ENCODE data around the gene CDH3. TPM values are rescaled to one million over a fixed set of nuclear protein-coding genes. Genes with fewer than 3 reads are reported as not detected.

The CDH3 gene
- total RNA-seq, 1 donor from 2014 or later: 3.4 TPM

- Histone ChIP-seq H3K4me3 (no peak overlapping the region), H3K9me3 (no peaks in the 10 kb centered on the region), H3K4me1 (no peaks in the 10 kb centered on the region), H3K27ac (no peak overlapping the region), H3K36me3 (no peaks in the 10 kb centered on the region), H3K27me3 (ENCODE audit: low read depth) (no peaks in the 10 kb centered on the region)
- TF ChIP-seq, protein P1, sequence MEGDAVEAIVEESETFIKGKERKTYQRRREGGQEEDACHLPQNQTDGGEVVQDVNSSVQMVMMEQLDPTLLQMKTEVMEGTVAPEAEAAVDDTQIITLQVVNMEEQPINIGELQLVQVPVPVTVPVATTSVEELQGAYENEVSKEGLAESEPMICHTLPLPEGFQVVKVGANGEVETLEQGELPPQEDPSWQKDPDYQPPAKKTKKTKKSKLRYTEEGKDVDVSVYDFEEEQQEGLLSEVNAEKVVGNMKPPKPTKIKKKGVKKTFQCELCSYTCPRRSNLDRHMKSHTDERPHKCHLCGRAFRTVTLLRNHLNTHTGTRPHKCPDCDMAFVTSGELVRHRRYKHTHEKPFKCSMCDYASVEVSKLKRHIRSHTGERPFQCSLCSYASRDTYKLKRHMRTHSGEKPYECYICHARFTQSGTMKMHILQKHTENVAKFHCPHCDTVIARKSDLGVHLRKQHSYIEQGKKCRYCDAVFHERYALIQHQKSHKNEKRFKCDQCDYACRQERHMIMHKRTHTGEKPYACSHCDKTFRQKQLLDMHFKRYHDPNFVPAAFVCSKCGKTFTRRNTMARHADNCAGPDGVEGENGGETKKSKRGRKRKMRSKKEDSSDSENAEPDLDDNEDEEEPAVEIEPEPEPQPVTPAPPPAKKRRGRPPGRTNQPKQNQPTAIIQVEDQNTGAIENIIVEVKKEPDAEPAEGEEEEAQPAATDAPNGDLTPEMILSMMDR (IDR thresholded peaks at IDR 0.05): no peak
- intact Hi-C loops (cut with DNase I): no loop called here
- ATAC-seq (no peak), DNase-seq (no peak)
These were observed 15.7 kb upstream of the CDH3 start for GRCh38 chr16:68629351-68629910.

- Histone ChIP-seq H3K4me3 (no peak overlapping the region), H3K36me3 (no peaks in the 10 kb centered on the region), H3K27ac (no peak overlapping the region), H3K27me3 (ENCODE audit: low read depth) (no peaks in the 10 kb centered on the region), H3K4me1 (no peaks in the 10 kb centered on the region), H3K9me3 (no peaks in the 10 kb centered on the region)
- TF ChIP-seq, protein P1 (IDR thresholded peaks at IDR 0.05): no peak
- ATAC-seq: peak; percentile 47 to 64
- intact Hi-C loops (cut with DNase I): no loop called here
- no peak for DNase-seq
These were observed 9.0 kb upstream of the CDH3 start for GRCh38 chr16:68636064-68636560.

DNA sequence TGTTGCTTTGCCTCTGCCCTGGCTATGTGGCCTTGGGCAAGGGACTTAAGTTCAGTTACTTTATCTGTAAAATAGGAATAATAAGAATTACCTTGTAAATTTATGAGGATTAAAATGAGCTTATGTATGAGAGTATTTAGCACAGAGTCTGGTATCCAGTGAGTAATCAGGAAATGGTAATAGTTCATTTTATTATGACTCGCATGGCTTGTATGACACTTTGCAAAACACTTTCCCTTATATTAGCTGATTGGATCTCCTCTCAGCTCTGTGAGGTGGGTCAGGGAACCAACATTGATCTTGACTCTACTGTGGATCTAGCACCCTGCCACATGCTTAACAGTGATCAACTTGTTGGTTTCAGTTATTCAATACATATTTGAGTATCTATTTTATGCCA, 8.3 kb upstream of the CDH3 start:
- no peak for DNase-seq

DNA sequence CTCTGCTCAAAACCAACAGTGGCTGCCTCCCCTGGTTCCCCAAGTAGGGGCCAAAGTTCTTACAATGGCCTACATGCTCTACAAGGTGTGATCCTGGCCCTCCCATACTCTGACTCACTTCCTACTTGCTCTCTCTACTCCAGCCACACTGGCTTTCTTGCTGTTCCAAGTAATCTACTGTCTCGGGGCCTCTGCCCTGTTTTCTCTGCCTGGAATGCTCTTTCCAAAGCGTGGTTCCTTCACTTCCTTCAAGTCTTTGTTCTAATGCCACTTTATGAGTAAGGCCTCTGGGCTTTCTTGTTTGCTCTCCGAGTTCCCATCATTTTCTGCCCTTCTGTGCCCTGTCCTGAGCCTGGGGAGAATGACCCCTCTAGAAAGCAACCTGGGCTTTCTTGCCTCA, 4.1 kb upstream of the CDH3 start:
- ATAC-seq (no peak), DNase-seq (peak; percentile 0)
- TF ChIP-seq, protein P1 (IDR thresholded peaks at IDR 0.05): no peak
- H3K9me3 ChIP-seq: no peaks in the 10 kb centered on the region
- intact Hi-C loops (cut with DNase I): no loop called here
- peaks cover 40% of the 10 kb centered on the region for H3K27me3 ChIP-seq (ENCODE audit: low read depth)
- no peak overlapping the region for H3K4me3 ChIP-seq
- no peaks in the 10 kb centered on the region for H3K36me3 ChIP-seq
- H3K27ac ChIP-seq: no peak overlapping the region
- H3K4me1 ChIP-seq: peaks cover 24% of the 10 kb centered on the region

More for the DNA sequence above, 8.3 kb upstream of the CDH3 start:
- H3K4me3 ChIP-seq: no peak overlapping the region
- TF ChIP-seq, protein P1 (IDR thresholded peaks at IDR 0.05): no peak
- no peak overlapping the region for H3K27ac ChIP-seq
- no peak for ATAC-seq
- H3K9me3 ChIP-seq: no peaks in the 10 kb centered on the region
- intact Hi-C loops (cut with DNase I): no loop called here
- H3K4me1 ChIP-seq: no peaks in the 10 kb centered on the region
- no peaks in the 10 kb centered on the region for H3K36me3 ChIP-seq
- no peaks in the 10 kb centered on the region for H3K27me3 ChIP-seq (ENCODE audit: low read depth)

DNA sequence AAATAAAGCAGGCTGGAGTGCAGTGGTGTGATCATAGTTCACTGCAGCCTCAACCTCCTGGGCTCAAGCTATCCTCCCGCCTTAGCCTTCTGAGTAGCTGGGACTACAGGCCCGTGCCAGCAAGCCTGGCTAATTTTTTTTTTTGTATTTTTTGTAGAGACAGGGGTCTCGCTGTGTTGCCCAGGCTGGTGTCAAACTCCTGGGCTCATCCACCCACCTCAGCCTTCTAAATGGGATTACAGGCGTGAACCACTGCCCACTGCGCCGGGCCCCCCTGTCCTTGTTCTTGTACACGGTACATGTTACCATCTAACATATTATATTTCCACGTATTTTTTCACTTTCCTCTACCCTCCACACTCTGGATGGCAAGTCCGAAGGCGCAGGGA, 3.1 kb upstream of the CDH3 start:
- TF ChIP-seq, protein P1 (IDR thresholded peaks at IDR 0.05): no peak
- Histone ChIP-seq H3K4me3 (no peak overlapping the region), H3K27me3 (ENCODE audit: low read depth) (peaks cover 50% of the 10 kb centered on the region), H3K9me3 (no peaks in the 10 kb centered on the region), H3K36me3 (no peaks in the 10 kb centered on the region), H3K27ac (no peak overlapping the region), H3K4me1 (peaks cover 28% of the 10 kb centered on the region)
- intact Hi-C loops (cut with DNase I): no loop called here
- ATAC-seq (no peak), DNase-seq (no peak)
